Lower lobe of right lung (tissue), 2 donors: ENCODE data around the gene CEP70. TPM values are rescaled to one million over a fixed set of nuclear protein-coding genes. Genes with fewer than 3 reads are reported as not detected.

Experiments
- ATAC-seq, 2 donors: fragments of 200-7000 bp; cut with Tn5 transposase; one replicate each; pipeline ENCODE4 v1.9.1; 2020 to 2022; ENCODE audit warnings: mild to moderate bottlenecking in 2 of 2, moderate library complexity in 2 of 2
- DNase-seq: peaks from one replicate; pipeline ENCODE4 v3.0.0-alpha.2; 2020
- H3K27ac ChIP-seq: fragments of 200-600 bp; one replicate; pipeline ENCODE4 v1.8.0; 2022
- H3K27me3 ChIP-seq: fragments of 200-600 bp; one replicate; pipeline ENCODE4 v1.8.0; 2022; ENCODE audit warnings: low read depth
- H3K36me3 ChIP-seq: fragments of 200-600 bp; one replicate; pipeline ENCODE4 v1.8.0; 2022; ENCODE audit warnings: mild to moderate bottlenecking
- H3K4me1 ChIP-seq: fragments of 200-600 bp; one replicate; pipeline ENCODE4 v1.8.0; 2022
- H3K4me3 ChIP-seq: fragments of 200-600 bp; one replicate; pipeline ENCODE4 v1.8.0; 2022; ENCODE audit warnings: mild to moderate bottlenecking
- H3K9me3 ChIP-seq: fragments of 200-600 bp; one replicate; pipeline ENCODE4 v1.8.0; 2022
- intact Hi-C: fragments of 100-400 bp; cut with DNase I; formaldehyde crosslinking; loops from one replicate; pipeline ENCODE4 v1.11.0; 2022
- long read RNA-seq: library from polyadenylated mRNA; unstranded; transcript quantifications from one replicate; pipeline ENCODE4 v2.0.0, GENCODE V29; 2021
- total RNA-seq: library from RNA; stranded (reverse); fragmentation: NEBNext Ultra II Directional; extraction: Animal tissue kit (Norgen Biotek cat#: 25700); gene quantifications from one replicate; pipeline ENCODE4 v1.2.1, GENCODE V29; 2021
- TF ChIP-seq, protein P1 (sequence below): fragments of 200-600 bp; IDR thresholded peaks from one replicate; pipeline ENCODE4 v1.8.0; 2022; ENCODE audit warnings: antibody characterized with exemption, mild to moderate bottlenecking
- donor health status: DM: no; HTN: yes; CAD: no; lungs with severe emphysema.

The CEP70 gene, protein sequence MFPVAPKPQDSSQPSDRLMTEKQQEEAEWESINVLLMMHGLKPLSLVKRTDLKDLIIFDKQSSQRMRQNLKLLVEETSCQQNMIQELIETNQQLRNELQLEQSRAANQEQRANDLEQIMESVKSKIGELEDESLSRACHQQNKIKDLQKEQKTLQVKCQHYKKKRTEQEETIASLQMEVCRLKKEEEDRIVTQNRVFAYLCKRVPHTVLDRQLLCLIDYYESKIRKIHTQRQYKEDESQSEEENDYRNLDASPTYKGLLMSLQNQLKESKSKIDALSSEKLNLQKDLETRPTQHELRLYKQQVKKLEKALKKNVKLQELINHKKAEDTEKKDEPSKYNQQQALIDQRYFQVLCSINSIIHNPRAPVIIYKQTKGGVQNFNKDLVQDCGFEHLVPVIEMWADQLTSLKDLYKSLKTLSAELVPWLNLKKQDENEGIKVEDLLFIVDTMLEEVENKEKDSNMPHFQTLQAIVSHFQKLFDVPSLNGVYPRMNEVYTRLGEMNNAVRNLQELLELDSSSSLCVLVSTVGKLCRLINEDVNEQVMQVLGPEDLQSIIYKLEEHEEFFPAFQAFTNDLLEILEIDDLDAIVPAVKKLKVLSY
- 45.2 TPM for total RNA-seq
- long read RNA-seq, partial matches to known transcripts, result 8 of 28 reads
- long read RNA-seq, other reads (novel, unspliced or antisense), result 11 of 28 reads

DNA sequence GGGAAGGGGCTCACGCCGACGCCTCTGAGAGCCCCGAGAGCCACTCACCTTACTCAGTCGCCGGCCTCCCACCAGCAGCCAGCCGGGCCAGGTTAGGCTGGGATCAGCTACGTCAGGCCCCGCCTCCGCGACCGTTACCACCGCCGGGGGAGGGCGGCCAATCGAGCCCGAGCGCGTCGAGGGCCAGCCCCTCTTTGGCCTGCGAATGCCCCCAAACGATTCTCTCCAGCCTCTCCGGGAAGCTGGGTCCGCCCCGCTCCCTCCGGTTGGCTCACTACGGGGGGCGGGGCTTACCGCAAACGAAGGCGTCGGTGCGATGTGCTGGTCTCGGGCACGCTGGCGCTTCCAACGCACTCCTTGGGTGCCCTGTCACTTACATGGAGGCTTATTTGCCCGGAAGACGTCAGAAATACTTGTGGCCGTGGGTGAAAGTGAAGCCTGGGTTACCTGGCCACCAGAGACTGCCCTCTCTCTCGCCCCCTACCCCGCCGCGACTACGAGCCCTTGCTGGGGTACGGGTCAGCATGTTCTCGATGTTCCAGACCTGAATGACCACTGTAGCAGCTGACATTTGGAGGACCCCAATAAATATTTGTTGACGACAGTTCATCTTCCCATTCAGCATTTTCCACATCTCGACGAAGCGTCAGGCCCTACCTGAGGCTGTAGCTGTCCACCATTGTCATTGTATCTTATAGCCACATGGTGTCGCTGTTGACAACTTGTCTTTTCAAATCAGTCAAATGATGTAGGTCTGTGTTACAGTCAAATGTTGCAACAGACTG lies at the start of gene CEP70:
Gene CEP70 (minus strand): TSS at position 111 of the 785 bp plus-strand sequence. CDS start 21,333 bp downstream, outside the sequence.
- H3K4me1 ChIP-seq, result peaks cover 10% of the 10 kb centered on the region
- H3K27me3 ChIP-seq, result no peaks in the 10 kb centered on the region
- DNase-seq, result peak; percentile 96
- no peaks in the 10 kb centered on the region for H3K9me3 ChIP-seq
- TF ChIP-seq, protein P1, sequence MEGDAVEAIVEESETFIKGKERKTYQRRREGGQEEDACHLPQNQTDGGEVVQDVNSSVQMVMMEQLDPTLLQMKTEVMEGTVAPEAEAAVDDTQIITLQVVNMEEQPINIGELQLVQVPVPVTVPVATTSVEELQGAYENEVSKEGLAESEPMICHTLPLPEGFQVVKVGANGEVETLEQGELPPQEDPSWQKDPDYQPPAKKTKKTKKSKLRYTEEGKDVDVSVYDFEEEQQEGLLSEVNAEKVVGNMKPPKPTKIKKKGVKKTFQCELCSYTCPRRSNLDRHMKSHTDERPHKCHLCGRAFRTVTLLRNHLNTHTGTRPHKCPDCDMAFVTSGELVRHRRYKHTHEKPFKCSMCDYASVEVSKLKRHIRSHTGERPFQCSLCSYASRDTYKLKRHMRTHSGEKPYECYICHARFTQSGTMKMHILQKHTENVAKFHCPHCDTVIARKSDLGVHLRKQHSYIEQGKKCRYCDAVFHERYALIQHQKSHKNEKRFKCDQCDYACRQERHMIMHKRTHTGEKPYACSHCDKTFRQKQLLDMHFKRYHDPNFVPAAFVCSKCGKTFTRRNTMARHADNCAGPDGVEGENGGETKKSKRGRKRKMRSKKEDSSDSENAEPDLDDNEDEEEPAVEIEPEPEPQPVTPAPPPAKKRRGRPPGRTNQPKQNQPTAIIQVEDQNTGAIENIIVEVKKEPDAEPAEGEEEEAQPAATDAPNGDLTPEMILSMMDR, result peak; percentile 90
- no peaks in the 10 kb centered on the region for H3K36me3 ChIP-seq
- H3K4me3 ChIP-seq, result peak within 1 kb of the TSS; percentile 74
- H3K27ac ChIP-seq, result peak within 1 kb of the TSS; percentile 88
- peak; percentile 97 to 98 for ATAC-seq
- intact Hi-C loops, result loop anchor here (10.0 kb wide), 1 partner anchor 320 kb away; no protein-coding TSS in a partner anchor

DNA sequence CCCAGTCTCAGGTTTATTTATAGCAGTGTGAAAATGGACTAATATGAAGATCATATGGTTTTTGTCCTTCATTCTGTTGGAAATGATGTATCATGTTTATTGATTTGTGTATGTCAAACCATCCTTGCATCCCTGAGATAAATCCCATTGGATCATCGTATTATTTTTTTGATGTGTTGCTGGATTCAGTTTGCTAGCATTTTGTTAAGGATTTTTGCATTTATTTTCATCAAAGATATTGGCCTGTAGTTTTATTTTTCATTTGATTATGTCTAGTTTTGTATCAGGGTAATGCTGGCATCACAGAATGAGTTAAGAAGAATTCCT lies 48.8 kb upstream of the CEP70 start:
- Histone ChIP-seq H3K4me3 (no peak overlapping the region), H3K4me1 (no peaks in the 10 kb centered on the region), H3K27ac (no peak overlapping the region), H3K9me3 (peaks cover 45% of the 10 kb centered on the region), H3K27me3 (no peaks in the 10 kb centered on the region), H3K36me3 (no peaks in the 10 kb centered on the region)
- DNase-seq (no peak), ATAC-seq (no peak)
- intact Hi-C loops, result no loop called here
- TF ChIP-seq, protein P1, result no peak

DNA sequence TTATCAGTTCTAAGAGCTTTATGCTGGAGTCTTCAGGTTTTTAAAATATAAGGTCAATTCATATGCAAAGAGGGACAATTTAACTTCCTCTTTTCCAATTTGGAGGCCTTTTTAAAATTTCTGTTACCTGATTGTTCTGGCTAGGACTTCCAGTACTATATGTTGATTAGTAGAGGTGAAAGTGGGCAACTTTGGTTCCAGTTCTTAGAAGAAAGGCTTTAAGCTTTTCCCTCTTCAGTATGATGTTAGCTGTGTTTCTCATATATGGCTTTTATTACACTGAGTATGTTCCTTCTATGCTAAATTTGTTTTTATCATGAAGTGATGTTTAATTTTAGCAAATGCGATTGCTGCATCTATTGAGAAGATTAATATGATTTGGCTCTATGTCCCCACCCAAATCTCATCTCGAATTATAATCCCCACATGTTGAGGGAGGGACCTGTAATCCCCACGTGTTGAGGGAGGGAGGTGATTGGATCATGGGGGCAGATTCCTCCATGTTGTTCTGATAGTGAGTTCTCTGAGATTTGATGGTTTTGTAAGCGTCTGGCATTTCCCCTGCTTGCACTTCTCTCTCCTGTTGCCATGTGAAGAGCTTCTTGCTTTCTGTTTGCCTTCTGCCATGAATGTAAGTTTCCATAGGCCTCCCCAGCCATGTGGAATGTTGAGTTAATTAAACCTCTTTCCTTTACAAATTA lies 48.3 kb upstream of the CEP70 start:
- DNase-seq (no peak), ATAC-seq (no peak)
- intact Hi-C loops, result no loop called here
- Histone ChIP-seq H3K9me3 (peaks cover 42% of the 10 kb centered on the region), H3K36me3 (no peaks in the 10 kb centered on the region), H3K27me3 (no peaks in the 10 kb centered on the region), H3K4me3 (no peak overlapping the region), H3K4me1 (no peaks in the 10 kb centered on the region), H3K27ac (no peak overlapping the region)
- TF ChIP-seq, protein P1, result no peak

DNA sequence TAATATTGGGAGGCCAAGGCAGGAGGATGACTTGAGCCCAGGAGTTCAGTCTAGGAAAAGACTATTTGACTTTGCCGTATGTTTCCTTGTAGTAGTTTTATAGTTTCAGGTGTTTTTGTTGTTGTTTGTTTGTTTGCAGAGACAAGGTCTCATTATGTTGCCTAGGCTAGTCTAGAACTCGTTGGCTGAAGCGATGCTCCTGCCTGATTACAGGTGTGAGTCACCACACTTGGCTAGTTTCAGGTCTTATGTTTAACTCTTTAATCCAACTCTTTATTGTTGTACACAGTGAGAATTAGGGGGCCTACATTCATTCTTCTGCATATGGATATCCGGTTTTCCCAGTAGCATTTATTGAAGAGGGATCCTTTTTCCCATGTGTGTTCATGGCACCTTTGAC lies 46.5 kb upstream of the CEP70 start:
- Histone ChIP-seq H3K4me1 (no peaks in the 10 kb centered on the region), H3K27me3 (no peaks in the 10 kb centered on the region), H3K27ac (no peak overlapping the region), H3K9me3 (peaks cover 25% of the 10 kb centered on the region), H3K4me3 (no peak overlapping the region), H3K36me3 (no peaks in the 10 kb centered on the region)
- intact Hi-C loops, result no loop called here
- DNase-seq (no peak), ATAC-seq (no peak)
- TF ChIP-seq, protein P1, result no peak

DNA sequence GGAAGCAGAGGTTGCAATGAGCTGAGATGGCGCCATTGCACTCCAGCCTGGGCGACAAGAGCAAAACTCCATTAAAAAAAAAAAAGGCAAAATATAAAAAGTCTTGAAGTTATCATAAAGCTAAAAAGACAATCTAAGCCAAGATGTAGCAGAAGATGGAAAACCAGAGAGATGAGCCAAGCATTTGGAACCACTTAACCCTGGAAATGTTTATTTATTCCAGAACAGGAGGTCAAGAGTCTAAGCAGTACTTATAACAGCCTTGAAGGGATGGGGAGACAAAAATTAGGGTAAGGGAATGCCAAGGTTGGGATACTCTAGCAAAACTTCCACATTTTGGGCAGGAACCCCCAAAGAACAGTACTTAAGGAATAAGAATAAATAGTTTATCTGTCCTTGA lies 44.6 kb upstream of the CEP70 start:
- intact Hi-C loops, result no loop called here
- H3K4me3 ChIP-seq, result no peak overlapping the region
- no peaks in the 10 kb centered on the region for H3K27me3 ChIP-seq
- ATAC-seq (no peak), DNase-seq (no peak)
- no peaks in the 10 kb centered on the region for H3K4me1 ChIP-seq
- peaks cover 17% of the 10 kb centered on the region for H3K9me3 ChIP-seq
- TF ChIP-seq, protein P1, result no peak
- H3K27ac ChIP-seq, result no peak overlapping the region
- peaks cover 6% of the 10 kb centered on the region for H3K36me3 ChIP-seq
